MCF 10A (cell line): ENCODE measurements around the gene MAP2K5. TPM values are rescaled to one million over a fixed set of nuclear protein-coding genes. Genes with fewer than 3 reads are reported as not detected.

Experiments
- BruUV-seq: library from RNA; stranded (reverse); fragments of 400-500 nt; replicated peaks from 2 replicates; lab custom pipeline; 2021; lab: Mats Ljungman, UMichigan
- CTCF ChIA-PET: fragments of 300-600 bp; sonication (Branson Sonifier 250); formaldehyde crosslinking; extraction: SDS; loops from one replicate; lab custom pipeline; 2021; ENCODE audit warnings: antibody characterized with exemption, inconsistent platforms; lab: Yijun Ruan, JAX
- POLR2A ChIA-PET: fragments of 300-600, 350-650 bp; sonication (Branson Sonifier 250); formaldehyde crosslinking; extraction: SDS; loops from one replicate; lab custom pipeline; 2020; ENCODE audit warnings: antibody characterized with exemption, inconsistent platforms; lab: Yijun Ruan, JAX
- DNase-seq: peaks from one replicate; pipeline ENCODE4 v3.0.0-alpha.2; 2018; ENCODE audit not compliant: unreplicated experiment
- H3K27ac Mint-ChIP-seq: one replicate; pipeline ENCODE4 v1.8.0; 2022; ENCODE audit warnings: mild to moderate bottlenecking, low read depth, mixed read lengths; ENCODE audit not compliant: unreplicated experiment
- H3K27me3 Mint-ChIP-seq: one replicate; pipeline ENCODE4 v1.8.0; 2022; ENCODE audit warnings: mixed read lengths; ENCODE audit not compliant: insufficient read depth, unreplicated experiment
- H3K36me3 Mint-ChIP-seq: one replicate; pipeline ENCODE4 v1.8.0; 2022; ENCODE audit warnings: mild to moderate bottlenecking, moderate library complexity, mixed read lengths; ENCODE audit not compliant: insufficient read depth, unreplicated experiment
- H3K4me1 Mint-ChIP-seq: one replicate; pipeline ENCODE4 v1.8.0; 2022; ENCODE audit warnings: mixed read lengths; ENCODE audit not compliant: insufficient read depth, unreplicated experiment
- H3K4me3 Mint-ChIP-seq: one replicate; pipeline ENCODE4 v1.8.0; 2022; ENCODE audit warnings: mild to moderate bottlenecking, moderate library complexity, mixed read lengths; ENCODE audit not compliant: unreplicated experiment
- H3K9me3 Mint-ChIP-seq: one replicate; pipeline ENCODE4 v1.8.0; 2022; ENCODE audit warnings: mixed read lengths; ENCODE audit not compliant: unreplicated experiment
- intact Hi-C: fragments of 100-400 bp; cut with micrococcal nuclease; formaldehyde crosslinking; loops from 2 replicates; pipeline ENCODE4 v1.14.1; 2022
- total RNA-seq: library from RNA; stranded (reverse); gene quantifications from 2 replicates; pipeline ENCODE4 v1.2.3, GENCODE V29; 2022
- TF ChIP-seq, protein P1 (sequence below): fragments of 200-600 bp; IDR thresholded peaks from one replicate; pipeline ENCODE4 v1.8.0; 2022; ENCODE audit warnings: antibody characterized with exemption, mild to moderate bottlenecking; ENCODE audit not compliant: unreplicated experiment

Gene MAP2K5
- total RNA-seq, 1 experiment from 2014 or later, result 24.4 TPM

DNA sequence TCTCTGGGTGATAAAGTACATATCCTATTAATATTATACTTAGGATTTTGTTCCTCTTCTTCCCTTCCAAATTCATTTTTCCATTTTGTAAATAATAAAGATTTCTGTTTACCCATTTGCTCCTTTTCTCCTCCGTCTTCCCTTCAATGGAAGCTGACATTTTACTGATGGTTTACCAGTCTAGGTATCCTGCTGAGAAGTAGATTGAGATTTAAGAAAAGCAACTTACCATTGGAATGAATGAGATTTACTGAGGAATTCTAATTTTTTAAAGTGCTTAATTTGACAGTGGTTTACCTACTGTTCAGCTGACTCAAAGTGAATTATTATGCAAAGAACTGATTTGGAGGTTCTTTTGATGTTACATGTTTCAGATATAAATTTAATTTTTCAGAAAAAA lies 19.2 kb upstream of the MAP2K5 start:
- Mint-ChIP-seq H3K36me3 (peaks cover 22% of the 10 kb centered on the region), H3K4me3 (peak overlapping the region; percentile 74), H3K27me3 (no peaks in the 10 kb centered on the region), H3K9me3 (no peaks in the 10 kb centered on the region), H3K4me1 (peaks cover 13% of the 10 kb centered on the region), H3K27ac (peak overlapping the region; percentile 59)
- TF ChIP-seq, protein P1, sequence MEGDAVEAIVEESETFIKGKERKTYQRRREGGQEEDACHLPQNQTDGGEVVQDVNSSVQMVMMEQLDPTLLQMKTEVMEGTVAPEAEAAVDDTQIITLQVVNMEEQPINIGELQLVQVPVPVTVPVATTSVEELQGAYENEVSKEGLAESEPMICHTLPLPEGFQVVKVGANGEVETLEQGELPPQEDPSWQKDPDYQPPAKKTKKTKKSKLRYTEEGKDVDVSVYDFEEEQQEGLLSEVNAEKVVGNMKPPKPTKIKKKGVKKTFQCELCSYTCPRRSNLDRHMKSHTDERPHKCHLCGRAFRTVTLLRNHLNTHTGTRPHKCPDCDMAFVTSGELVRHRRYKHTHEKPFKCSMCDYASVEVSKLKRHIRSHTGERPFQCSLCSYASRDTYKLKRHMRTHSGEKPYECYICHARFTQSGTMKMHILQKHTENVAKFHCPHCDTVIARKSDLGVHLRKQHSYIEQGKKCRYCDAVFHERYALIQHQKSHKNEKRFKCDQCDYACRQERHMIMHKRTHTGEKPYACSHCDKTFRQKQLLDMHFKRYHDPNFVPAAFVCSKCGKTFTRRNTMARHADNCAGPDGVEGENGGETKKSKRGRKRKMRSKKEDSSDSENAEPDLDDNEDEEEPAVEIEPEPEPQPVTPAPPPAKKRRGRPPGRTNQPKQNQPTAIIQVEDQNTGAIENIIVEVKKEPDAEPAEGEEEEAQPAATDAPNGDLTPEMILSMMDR, result no peak
- ChIA-PET CTCF (no interaction called here), POLR2A (interaction anchor here (1.7 to 2.3 kb wide), 3 partner anchors 10 to 18 kb away, joined by 7 to 35 read pairs (median 8); partner anchors contain the start of gene MAP2K5)
- DNase-seq, result no peak
- BruUV-seq, result no TSS peak
- intact Hi-C loops, result loop anchor here (5.0 kb wide), 1 partner anchor 224 kb away; no protein-coding TSS in a partner anchor

DNA sequence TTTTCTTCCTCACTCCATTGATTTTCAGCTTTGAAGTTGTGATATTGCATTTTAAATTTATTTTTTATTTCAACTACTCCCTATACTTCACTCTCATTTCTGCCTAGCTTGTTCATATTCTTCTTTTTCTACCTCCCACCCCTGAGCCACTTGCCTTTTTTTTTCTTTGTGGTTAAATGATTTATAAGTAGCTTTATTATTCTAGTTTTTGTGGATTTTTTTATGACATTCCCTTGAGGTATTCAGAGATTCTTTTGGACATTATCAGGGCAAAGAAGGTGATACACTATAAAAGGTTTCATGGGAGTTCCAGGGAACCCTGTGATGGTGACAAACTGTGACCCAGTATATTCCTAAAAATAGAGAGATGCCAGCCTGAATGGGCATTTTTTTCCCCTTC lies 18.3 kb upstream of the MAP2K5 start:
- H3K4me1 Mint-ChIP-seq, result peaks cover 13% of the 10 kb centered on the region
- DNase-seq, result no peak
- CTCF ChIA-PET, result interaction anchor here (0.7 kb wide), 1 partner anchor 1442 kb away, joined by 3 read pairs; no protein-coding TSS in a partner anchor
- intact Hi-C loops, result loop anchor here (5.0 kb wide), 1 partner anchor 223 kb away; no protein-coding TSS in a partner anchor
- H3K9me3 Mint-ChIP-seq, result no peaks in the 10 kb centered on the region
- H3K27ac Mint-ChIP-seq, result peak overlapping the region; percentile 54
- BruUV-seq, result no TSS peak
- POLR2A ChIA-PET, result interaction anchor here (1.7 to 2.3 kb wide), 3 partner anchors 9 to 17 kb away, joined by 7 to 35 read pairs (median 8); partner anchors contain the start of gene MAP2K5
- TF ChIP-seq, protein P1, result no peak
- peaks cover 29% of the 10 kb centered on the region for H3K36me3 Mint-ChIP-seq
- peak overlapping the region; percentile 55 for H3K4me3 Mint-ChIP-seq
- no peaks in the 10 kb centered on the region for H3K27me3 Mint-ChIP-seq

DNA sequence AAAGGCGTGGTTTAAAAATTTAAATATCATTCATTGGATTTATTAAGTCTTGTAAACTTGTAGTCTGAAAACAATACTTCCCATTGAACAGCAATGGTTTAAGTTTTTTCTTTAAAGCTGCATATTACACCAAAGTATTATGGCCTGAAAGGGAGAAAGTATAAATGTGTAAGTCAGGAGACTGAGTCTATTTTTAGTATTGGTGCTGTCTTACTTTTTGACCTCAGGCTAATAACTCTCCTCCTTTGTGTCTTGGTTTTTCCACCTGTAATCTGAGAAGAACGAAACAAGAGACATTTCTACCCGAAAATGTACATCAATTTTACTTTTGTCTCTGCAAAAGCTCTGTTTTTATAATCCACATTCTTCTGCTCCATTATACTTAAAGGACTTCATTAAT lies 14.0 kb upstream of the MAP2K5 start:
- Mint-ChIP-seq H3K9me3 (no peaks in the 10 kb centered on the region), H3K27ac (no peak overlapping the region), H3K4me1 (peaks cover 13% of the 10 kb centered on the region), H3K27me3 (no peaks in the 10 kb centered on the region), H3K36me3 (peaks cover 33% of the 10 kb centered on the region), H3K4me3 (no peak overlapping the region)
- TF ChIP-seq, protein P1, result no peak
- POLR2A ChIA-PET, result interaction anchor here (1.3 to 6.3 kb wide), 3 partner anchors 8 to 14 kb away, joined by 3 to 36 read pairs (median 30); partner anchors contain the start of genes C15orf61 and MAP2K5
- DNase-seq, result no peak
- intact Hi-C loops, result no loop called here
- BruUV-seq, result no TSS peak
- CTCF ChIA-PET, result interaction anchor here (0.6 kb wide), 1 partner anchor 755 kb away, joined by 3 read pairs; no protein-coding TSS in a partner anchor

DNA sequence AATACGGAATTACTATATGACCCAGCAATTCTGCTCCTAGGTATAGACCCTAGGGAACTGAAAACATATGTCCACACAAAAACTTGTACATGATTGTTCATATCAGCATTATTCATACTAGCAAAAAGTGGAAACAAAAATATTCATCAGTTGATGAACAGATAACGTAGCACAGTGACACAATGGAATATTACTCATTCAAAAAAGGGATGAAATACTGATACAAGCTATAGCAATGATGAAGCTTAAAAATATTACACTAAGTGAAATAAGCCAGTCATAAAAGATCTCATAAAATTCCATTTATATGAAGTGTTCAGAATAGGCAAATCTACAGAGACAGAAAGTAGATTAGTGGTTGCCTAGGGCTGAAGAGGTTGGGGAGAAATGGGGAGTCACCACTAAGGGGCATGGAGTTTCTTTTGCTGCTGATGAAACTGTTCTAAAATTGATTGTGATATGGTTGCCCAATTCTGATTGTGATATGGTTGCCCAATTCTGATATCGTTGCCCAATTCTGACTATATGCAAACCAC lies 11.1 kb upstream of the MAP2K5 start:
- intact Hi-C loops, result no loop called here
- no peaks in the 10 kb centered on the region for H3K27me3 Mint-ChIP-seq
- peak; percentile 13 for DNase-seq
- TSS peak; percentile 22 for BruUV-seq
- TF ChIP-seq, protein P1, result no peak
- CTCF ChIA-PET, result no interaction called here
- peak overlapping the region; percentile 79 for H3K27ac Mint-ChIP-seq
- no peak overlapping the region for H3K4me3 Mint-ChIP-seq
- H3K9me3 Mint-ChIP-seq, result no peaks in the 10 kb centered on the region
- H3K36me3 Mint-ChIP-seq, result peaks cover 26% of the 10 kb centered on the region
- H3K4me1 Mint-ChIP-seq, result peaks cover 7% of the 10 kb centered on the region
- POLR2A ChIA-PET, result interaction anchor here (0.6 to 6.3 kb wide), 8 partner anchors 9 to 1287 kb away, joined by 3 to 36 read pairs (median 4); partner anchors contain the start of genes C15orf61, MAP2K5 and PIAS1
